Activated CD4-positive, alpha-beta T cell treated with anti-CD3 and anti-CD28 coated beads, Interleukin-2, amount 50 U/mL, for 24 hours (primary cell): Measurements from ENCODE around the gene UBE2B.
"Not testable (repeated sequence)": the region's sequence is repeated elsewhere in the genome, so short reads cannot be mapped to it uniquely, and the experiment has no call there.

Experiments
- DNase-seq, 2 donors: peaks; one replicate each; pipeline ENCODE4 v3.0.0-alpha.2; 2020; ENCODE audit warnings: low read depth in 1 of 2, low spot score in 1 of 2

The UBE2B gene

DNA sequence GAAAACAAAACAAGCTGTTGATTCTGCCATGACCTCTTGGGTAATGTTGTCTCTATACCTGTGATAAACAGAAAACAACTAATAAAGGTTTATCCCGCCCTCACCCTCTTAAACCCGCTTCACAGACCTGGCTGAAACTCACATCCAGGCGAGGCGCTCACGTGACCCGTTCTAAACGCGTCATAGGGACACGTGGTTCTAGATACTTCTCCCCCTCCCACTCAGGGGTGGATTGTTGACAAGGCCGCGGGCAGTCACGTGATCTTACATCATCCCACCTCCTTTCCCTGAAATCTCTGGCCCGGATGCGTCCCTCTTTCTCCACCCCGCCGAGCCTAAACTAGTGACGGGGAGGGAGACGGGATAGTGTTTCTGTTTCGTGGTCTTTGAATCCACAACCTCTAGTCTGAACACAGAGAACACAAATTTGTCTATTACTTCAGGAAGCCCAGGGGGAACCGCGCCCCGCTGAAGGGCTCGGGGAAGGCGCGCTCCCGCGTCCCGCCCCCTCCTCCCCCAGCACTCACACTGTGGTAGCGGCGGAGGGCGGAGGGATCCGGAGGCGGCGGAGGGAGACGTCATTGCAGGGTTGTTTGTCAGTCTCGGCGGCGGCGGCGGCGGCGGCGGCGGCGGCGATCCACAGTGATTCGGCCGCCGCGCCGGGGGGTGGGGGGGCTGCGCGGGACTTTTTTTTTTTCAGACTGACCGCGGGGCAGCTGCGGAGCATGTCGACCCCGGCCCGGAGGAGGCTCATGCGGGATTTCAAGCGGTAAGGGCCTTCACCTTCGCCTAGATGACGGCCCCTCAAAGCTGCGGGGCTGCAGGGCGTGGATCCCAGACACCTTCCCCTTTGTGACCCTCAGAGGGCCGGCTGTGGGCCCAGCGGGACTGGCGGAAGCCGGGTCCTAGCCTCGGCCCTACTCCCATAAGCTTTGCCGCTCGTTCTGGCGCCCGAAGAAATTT lies at the start of gene UBE2B:
TSS of gene UBE2B (plus strand) at position 699 of the 963 bp plus-strand sequence. CDS start at position 726, 27 bp downstream.
- peak; percentile 97 for DNase-seq

GRCh38 chr5:134327327-134327726 lies 44.0 kb upstream of the UBE2B start:
- no peak for DNase-seq

- DNase-seq = no peak
Measured at GRCh38 chr5:134328619-134329018, 42.8 kb upstream of the UBE2B start.

DNA sequence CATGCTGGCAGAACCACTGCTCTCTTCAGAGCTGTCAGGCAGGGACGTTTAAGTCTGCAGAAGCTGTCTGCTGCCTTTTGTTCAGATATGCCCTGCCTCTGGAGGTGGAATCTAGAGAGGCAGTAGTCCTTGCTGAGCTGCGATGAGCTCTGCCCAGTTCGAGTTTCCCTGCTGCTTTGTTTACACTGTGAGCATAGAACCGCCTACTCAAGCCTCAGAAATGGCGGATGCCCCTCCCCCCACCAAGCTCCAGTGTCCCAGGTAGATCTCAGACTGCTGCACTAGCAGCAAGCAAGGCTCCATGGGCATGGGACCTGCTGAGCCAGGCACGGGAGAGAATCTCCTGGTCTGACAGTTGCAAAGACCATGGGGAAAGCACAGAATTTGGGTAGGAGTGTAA lies 34.5 kb upstream of the UBE2B start:
- DNase-seq = not testable (repeated sequence)

DNA sequence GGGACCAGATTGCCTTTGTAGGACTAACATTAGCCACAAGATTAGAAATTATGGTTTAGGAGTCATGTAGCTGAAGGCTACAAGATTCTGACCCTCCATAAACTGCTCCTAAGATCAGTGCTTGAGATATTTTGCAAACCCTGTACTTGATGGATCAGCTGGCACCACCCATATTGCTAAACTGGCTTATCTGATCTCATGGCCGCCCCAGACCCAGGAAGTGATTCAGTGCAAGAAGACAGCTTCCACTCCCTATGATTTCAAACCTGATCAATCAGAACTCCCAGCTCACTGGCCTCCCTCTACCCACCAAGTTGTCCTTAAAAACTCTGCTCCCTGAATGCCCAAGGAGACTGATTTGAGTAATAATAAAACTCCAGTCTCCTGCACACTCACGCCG lies 27.9 kb upstream of the UBE2B start:
- DNase-seq = not testable (repeated sequence)

- not testable (repeated sequence) for DNase-seq
Measured at GRCh38 chr5:134345476-134345875, 25.9 kb upstream of the UBE2B start.

DNA sequence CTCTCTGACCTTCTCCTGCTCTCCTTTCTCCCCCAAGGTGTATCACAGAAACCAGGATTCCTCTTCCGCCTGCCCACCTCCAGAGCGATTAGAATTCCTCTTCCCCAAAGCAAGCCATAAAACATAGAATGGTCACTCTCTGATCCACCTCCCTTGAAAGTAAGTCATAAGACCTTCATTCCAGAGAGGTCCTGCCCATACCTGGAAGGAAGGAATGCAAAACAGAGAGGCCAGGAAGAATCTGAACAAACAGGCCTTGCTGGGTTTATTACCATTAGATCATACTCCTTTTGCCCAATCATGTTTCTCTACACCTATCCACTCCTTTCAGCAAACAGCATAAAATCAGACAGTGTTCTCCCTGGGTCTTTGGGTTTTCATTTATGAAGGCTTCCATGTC lies 25.4 kb upstream of the UBE2B start:
- DNase-seq = no peak

GRCh38 chr5:134349463-134349862 lies 21.9 kb upstream of the UBE2B start:
- no peak for DNase-seq

DNA sequence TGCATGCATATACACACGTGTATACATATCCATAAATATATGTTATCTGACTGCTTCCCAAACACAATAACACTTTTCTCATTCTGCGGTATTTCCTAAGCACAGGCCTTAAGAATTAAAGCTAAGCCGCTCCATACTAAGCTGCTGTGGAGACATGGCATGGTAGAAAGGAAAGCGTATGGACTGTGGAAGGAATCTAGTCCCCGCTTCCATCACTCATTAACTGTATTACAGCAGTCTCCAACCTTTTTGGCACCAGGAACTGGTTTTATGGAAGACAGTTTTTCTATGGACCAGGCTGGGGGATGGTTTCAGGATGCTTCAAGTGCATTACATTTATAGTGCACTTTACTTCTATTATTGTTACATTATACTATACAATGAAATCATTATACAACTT lies 15.7 kb upstream of the UBE2B start:
- no peak for DNase-seq

DNA sequence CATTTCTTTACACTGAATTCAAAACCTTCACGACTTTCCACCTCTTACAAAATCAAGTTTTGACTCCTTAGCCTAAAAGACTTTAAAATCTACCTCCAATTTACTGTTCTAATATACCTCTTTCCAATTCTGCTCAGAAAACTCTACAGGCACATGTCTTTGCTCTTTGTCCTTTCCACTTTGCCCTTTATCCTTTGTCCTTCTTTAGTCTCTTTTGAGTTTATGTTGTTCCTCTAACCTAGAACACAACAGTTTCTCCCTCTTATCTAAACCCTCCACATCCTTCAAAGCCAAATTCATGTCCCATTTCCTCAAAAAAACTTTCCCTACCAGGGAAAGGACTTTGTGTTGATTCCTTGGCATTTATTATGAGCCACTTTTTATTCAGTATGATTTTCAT lies 5.8 kb upstream of the UBE2B start:
- no peak for DNase-seq

GRCh38 chr5:134370311-134370870 lies 978 bp upstream of the UBE2B start:
- DNase-seq = peak in 1 of 2 donors; percentile 26

- peak in 1 of 2 donors; percentile 14 for DNase-seq
Measured at GRCh38 chr5:134371834-134372340, 518 bp downstream of the UBE2B start.

DNA sequence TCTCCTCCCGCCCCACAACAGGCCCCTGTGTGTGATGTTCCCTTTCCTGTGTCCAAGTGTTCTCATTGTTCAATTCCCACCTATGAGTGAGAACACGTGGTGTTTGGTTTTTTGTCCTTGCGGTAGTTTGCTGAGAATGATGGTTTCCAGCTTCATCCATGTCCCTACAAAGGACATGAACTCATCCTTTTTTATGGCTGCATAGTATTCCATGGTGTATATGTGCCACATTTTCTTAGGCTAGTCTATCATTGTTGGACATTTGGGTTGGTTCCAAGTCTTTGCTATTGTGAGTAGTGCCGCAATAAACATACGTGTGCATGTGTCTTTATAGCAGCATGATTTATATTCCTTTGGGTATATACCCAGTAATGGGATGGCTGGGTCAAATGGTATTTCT lies 2.3 kb downstream of the UBE2B start:
- DNase-seq = not testable (repeated sequence)

GRCh38 chr5:134374232-134374631 lies 2.9 kb downstream of the UBE2B start:
- DNase-seq = no peak

GRCh38 chr5:134380346-134380745 lies 9.0 kb downstream of the UBE2B start:
- no peak for DNase-seq

DNA sequence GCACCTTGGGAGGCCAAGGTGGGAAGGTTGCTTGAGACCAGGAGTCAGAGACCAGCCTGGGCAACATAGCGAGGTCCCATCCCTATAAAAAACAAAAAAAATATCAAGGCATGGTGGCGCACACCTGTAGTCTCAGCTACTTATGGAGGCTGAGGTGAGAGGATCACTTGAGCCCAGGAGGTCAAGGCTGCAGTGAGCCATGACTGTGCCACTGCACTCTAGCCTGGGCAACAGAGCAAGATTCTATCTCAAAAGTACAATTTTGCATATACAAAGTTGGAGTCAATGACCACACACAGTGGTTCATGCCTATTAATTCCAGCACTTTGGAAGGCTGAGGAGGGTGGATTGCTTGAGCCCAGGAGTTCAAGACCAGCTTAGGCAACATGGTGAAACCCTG lies 10.8 kb downstream of the UBE2B start:
- DNase-seq = not testable (repeated sequence)

DNA sequence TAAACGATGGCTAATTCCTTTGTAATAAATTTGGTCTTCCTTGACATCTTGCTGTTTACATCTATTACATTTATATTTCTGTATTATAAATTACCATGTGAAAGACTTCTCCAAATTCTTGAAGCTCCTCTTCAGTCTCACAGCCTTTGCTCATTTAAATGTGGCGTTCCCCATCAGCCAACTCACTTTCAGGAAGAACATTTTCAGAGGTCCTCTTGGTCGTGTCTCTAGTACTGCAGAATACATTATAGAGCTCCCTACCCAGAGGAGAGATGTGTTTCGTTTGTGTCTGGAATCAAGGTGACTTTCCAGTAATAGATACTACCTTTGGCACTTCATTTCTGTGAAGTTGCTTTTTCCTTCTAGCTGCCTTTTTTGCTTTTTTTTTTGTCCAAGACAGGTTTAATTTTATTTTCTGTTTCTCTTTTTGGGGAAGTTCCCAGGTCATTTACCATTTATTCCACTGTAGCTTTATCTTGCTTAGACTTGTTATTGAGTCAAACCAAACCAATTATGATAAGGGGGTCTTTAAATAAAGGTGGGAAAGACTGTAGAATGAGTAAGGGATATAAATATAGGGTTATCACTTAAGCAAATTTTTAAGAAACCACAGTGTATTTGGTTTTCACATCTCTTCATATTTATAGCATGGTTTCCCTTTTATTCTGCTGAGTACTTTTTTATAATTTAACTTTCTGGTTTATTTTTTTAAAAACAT lies 12.8 kb downstream of the UBE2B start:
- DNase-seq = no peak

DNA sequence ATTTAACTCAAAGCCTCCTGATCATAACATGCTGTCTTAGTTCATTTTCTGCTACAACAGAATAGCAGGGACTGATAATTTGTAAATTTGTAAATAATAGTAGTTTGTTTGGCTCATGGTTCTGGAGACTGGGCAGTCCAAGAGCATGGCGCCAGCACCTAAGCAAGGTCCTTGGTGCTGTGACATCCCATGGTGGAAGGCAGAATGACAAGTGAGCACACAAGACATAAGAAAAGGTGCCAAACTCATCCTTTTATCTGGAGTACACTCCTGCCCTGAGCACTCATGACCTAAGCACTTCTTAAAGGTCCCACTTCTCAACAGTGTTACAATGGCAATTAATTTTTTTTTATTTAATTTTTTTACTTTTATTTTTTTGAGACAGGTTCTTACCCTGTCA lies 16.1 kb downstream of the UBE2B start:
- no peak for DNase-seq

DNA sequence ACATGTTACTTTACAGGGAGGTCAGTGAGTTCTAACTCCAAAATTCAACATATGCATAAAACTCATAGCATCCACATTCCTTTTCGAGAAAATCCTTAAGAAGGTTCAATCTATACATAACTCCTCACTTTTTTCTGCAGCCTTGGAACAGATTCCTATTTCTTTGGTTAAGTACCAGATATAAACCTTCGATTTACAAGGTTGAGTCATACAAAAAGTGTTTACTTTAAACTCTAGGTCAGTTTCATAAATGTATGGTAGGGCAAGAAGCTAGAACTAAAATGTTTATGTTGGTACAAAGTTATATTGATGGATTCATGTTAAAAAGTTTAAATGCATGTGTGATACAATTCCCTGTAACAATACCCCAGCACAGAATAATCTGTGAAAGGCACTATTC lies 20.9 kb downstream of the UBE2B start:
- no peak for DNase-seq

DNA sequence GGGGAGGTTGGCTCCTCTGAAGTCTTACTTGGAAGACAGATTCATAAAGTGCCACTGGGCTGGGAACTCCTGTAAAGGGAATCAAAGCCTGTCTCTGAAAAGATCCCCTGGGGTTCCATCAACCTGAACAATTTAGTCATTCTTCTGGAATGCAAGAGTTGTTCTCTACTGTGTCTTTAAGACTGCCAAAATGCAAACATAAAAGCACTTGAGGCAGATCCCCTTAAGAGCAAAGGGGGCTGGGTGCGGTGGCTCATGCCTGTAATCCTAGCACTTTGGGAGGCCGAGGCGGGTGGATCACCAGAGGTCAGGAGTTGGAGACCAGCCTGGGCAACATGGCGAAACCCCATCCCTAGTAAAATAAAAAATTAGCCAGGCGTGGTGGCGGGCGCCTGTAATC lies 23.6 kb downstream of the UBE2B start:
- DNase-seq = no peak

DNA sequence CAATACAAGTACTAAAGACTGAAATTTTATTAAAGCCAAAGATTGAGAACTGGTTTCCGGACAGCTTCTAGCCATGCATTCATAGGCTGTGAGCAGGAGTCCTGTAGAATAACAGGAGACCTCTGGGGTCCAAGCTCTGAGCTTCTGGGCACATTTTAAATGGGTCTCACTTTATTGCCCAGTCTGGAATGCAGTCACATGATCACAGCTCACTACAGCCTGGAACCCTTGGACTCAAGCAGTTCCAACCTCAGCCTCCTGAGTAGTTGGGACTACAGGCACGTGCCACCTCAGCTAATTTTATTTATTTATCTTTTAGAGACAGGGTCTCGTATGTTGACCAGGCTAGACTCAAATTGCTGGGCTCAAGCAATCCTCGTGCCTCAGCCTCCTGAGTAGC lies 24.9 kb downstream of the UBE2B start:
- no peak for DNase-seq

DNA sequence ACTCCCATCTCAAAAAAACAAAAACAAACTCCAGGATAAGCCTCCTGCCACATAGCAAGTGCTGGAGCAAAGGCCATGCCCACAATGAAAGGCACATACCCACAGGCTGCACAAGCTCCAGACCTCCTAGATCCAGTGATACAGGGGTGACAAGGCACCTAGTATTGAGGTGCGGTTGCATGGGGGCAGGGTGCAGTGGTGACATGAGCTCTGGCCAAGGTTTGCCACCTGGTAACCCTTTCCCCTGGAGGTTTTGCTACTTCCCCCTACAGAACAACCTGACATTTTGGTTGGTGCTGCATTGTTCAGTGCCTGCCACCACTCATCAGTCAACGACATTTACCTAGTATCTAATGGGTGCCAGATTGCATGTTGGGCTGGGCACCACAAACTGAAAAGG lies 25.8 kb downstream of the UBE2B start:
- no peak for DNase-seq
